K562 (cell line): Measurements from ENCODE around the gene ZDHHC1. TPM values are rescaled to one million over a fixed set of nuclear protein-coding genes. Genes with fewer than 3 reads are reported as not detected.

Experiments used
- ATAC-seq: fragments of 200-7000 bp; cut with Tn5 transposase; 3 replicates; pipeline ENCODE4 v1.9.1; 2020; ENCODE audit warnings: moderate library complexity
- BruUV-seq: library from RNA; stranded (reverse); fragments of 400-500 nt; replicated peaks from 2 replicates; lab custom pipeline; 2021; lab: Mats Ljungman, UMichigan
- CTCF ChIA-PET: fragments of 300-600 bp; formaldehyde crosslinking; extraction: SDS; loops from one replicate; lab custom pipeline; 2021; ENCODE audit warnings: low intra/inter-chr PET ratio; lab: Yijun Ruan, JAX
- POLR2A ChIA-PET: fragments of 300-600, 350-650 bp; sonication (Branson Sonifier 250); formaldehyde crosslinking; extraction: SDS; loops from one replicate; lab custom pipeline; 2021; ENCODE audit warnings: antibody characterized with exemption, inconsistent platforms; lab: Yijun Ruan, JAX
- DNase-seq, 4 experiments: peaks; one replicate each; pipeline versions ENCODE4 v3.0.0 to v3.0.0-alpha.2; 2011 to 2018; ENCODE audit warnings: low spot score in 3 of 4, mixed read lengths in 3 of 4; ENCODE audit errors: extremely low read depth in 1 of 4
- FAIRE-seq: peaks from 2 replicates; lab custom pipeline; 2011; peaks lifted over from hg19 to GRCh38; lab: Jason Lieb, UNC
- H2AFZ ChIP-seq: 2 replicates; pipeline ENCODE4 v1.6.0; 2011; ENCODE audit warnings: low read depth, low read length, control low read depth, inconsistent platforms
- H3K27ac ChIP-seq: fragments of 200-600 bp; 3 replicates; pipeline ENCODE4 v1.8.0; 2011; ENCODE audit warnings: low read depth, mild to moderate bottlenecking, control low read depth, inconsistent platforms, low read length, moderate library complexity, mixed read lengths; ENCODE audit errors: extremely low read depth
- H3K27me3 ChIP-seq, 2 experiments: fragments of 300-600 bp in 1 of 2; 2 replicates in 1 of 2; 3 replicates in 1 of 2; pipeline versions ENCODE4 v1.6.0 to v1.8.0; 2011; ENCODE audit warnings: inconsistent platforms in 2 of 2, low read length in 2 of 2, mild to moderate bottlenecking in 1 of 2, mixed read lengths in 1 of 2, moderate library complexity in 1 of 2; ENCODE audit not compliant: control insufficient read depth in 2 of 2, insufficient read depth in 2 of 2
- H3K36me3 ChIP-seq: fragments of 300-600 bp; 3 replicates; pipeline ENCODE4 v1.8.0; 2011; ENCODE audit warnings: mild to moderate bottlenecking, low read length, inconsistent platforms; ENCODE audit not compliant: control insufficient read depth, insufficient read depth
- H3K4me1 ChIP-seq, 2 experiments: fragments of 200-600 bp in 1 of 2; replicated peaks in 1 of 2; 2 replicates in 1 of 2; 3 replicates in 1 of 2; pipeline versions ENCODE4 v1.5.1 to v1.8.0; 2011; ENCODE audit warnings: inconsistent platforms in 2 of 2, low read length in 2 of 2, mild to moderate bottlenecking in 1 of 2, mixed read lengths in 1 of 2, moderate library complexity in 1 of 2; ENCODE audit not compliant: control insufficient read depth in 2 of 2, insufficient read depth in 2 of 2
- H3K4me2 ChIP-seq: 2 replicates; pipeline ENCODE4 v1.6.1; 2011; ENCODE audit warnings: low read length, control low read depth, inconsistent platforms, mixed read lengths; ENCODE audit not compliant: insufficient read depth
- H3K4me3 ChIP-seq: fragments of 200-600 bp; sonication (generic), shearing (Covaris generic); 2 replicates; pipeline ENCODE4 v1.5.1; 2016; ENCODE audit warnings: control low read depth, inconsistent platforms
- H3K79me2 ChIP-seq: fragments of 200-600 bp; 3 replicates; pipeline ENCODE4 v1.8.0; 2011; ENCODE audit warnings: low read length, inconsistent platforms; ENCODE audit not compliant: control insufficient read depth, insufficient read depth
- H3K9ac ChIP-seq, 2 experiments: 2 replicates each; pipeline versions ENCODE4 v1.6.0 to v1.6.1; 2011; ENCODE audit warnings: low read depth in 2 of 2, low read length in 2 of 2, control low read depth in 1 of 2, inconsistent platforms in 1 of 2, mild to moderate bottlenecking in 1 of 2, mixed read lengths in 1 of 2; ENCODE audit not compliant: insufficient read depth in 1 of 2
- H3K9me1 ChIP-seq: one replicate; pipeline ENCODE4 v1.6.0; 2011; ENCODE audit warnings: inconsistent platforms, mild to moderate bottlenecking, low read length, moderate library complexity; ENCODE audit not compliant: control insufficient read depth, insufficient read depth
- H3K9me3 ChIP-seq: replicated peaks from 2 replicates; pipeline ENCODE4 v1.5.1; 2011; ENCODE audit warnings: low read depth, low read length, inconsistent platforms; ENCODE audit not compliant: control insufficient read depth, insufficient read depth
- H4K20me1 ChIP-seq: replicated peaks from 2 replicates; pipeline ENCODE4 v1.6.1; 2011; ENCODE audit warnings: low read length, inconsistent platforms, mixed read lengths; ENCODE audit not compliant: control insufficient read depth, insufficient read depth
- CAMTA2 ChIP-seq: fragments of 250-450 bp; sonication (Bioruptor Pico); conservative IDR thresholded peaks from 2 replicates; pipeline ENCODE4 v1.5.1; 2022
- DNMT1 ChIP-seq: fragments of 450-650 bp; IDR thresholded peaks from 2 replicates; pipeline ENCODE4 v1.6.1; 2016; ENCODE audit warnings: antibody characterized with exemption, mild to moderate bottlenecking
- FOS ChIP-seq: IDR thresholded peaks from 3 replicates; pipeline ENCODE4 v1.6.1; 2011; ENCODE audit not compliant: insufficient read length; ENCODE audit errors: extremely low read depth
- HDAC8 ChIP-seq: fragments of 450-650 bp; IDR thresholded peaks from 2 replicates; pipeline ENCODE4 v1.6.1; 2016; ENCODE audit warnings: mild to moderate bottlenecking, missing genetic modification characterization, moderate library complexity, missing compliant biosample characterization
- HDGF ChIP-seq: fragments of 450-650 bp; IDR thresholded peaks from 2 replicates; pipeline ENCODE4 v1.6.1; 2016
- IFI16 ChIP-seq: fragments of 250-450 bp; sonication (Bioruptor Pico); IDR thresholded peaks from 2 replicates; pipeline ENCODE4 v2.1.2; 2022; ENCODE audit warnings: mild to moderate bottlenecking, inconsistent platforms
- NR0B1 ChIP-seq: fragments of 450-650 bp; IDR thresholded peaks from one replicate; pipeline ENCODE4 v1.6.1; 2018; ENCODE audit warnings: mild to moderate bottlenecking, moderate library complexity; ENCODE audit not compliant: partially characterized antibody
- PATZ1 ChIP-seq: fragments of 250-450 bp; sonication (Bioruptor Pico); IDR thresholded peaks from 2 replicates; pipeline ENCODE4 v1.5.0; 2020; ENCODE audit warnings: mild to moderate bottlenecking, borderline replicate concordance
- POLR2AphosphoS5 ChIP-seq: IDR thresholded peaks from 2 replicates; pipeline ENCODE4 v1.6.1; 2011; ENCODE audit warnings: mild to moderate bottlenecking, low read depth, low read length, moderate library complexity; ENCODE audit not compliant: control insufficient read depth, insufficient read depth
- PRDM10 ChIP-seq: fragments of 450-650 bp; IDR thresholded peaks from 2 replicates; pipeline ENCODE4 v1.6.1; 2018; ENCODE audit not compliant: partially characterized antibody
- RNF219 ChIP-seq: fragments of 250-450 bp; sonication (Bioruptor Pico); IDR thresholded peaks from 2 replicates; pipeline ENCODE4 v1.5.0; 2022; ENCODE audit warnings: mild to moderate bottlenecking
- ZNF583 ChIP-seq: fragments of 250-450 bp; sonication (Bioruptor Pico); IDR thresholded peaks from 2 replicates; pipeline ENCODE4 v1.4.0; 2020
- WGBS: fragments of 100-300 bp; shearing (Covaris generic); methylation state at CpG from one replicate; pipeline ENCODE4 v1.1.6; 2016; ENCODE audit warnings: low coverage, mixed read lengths; ENCODE audit not compliant: insufficient coverage; ENCODE audit errors: missing lambda C conversion rate; 5-methylcytosine and 5-hydroxymethylcytosine counted together
- in situ Hi-C: fragments of 300-500 bp; cut with MboI; formaldehyde crosslinking; loops from 4 replicates; pipeline ENCODE4 v1.15.0; 2018; ENCODE audit warnings: inconsistent platforms, mixed read lengths
- intact Hi-C: fragments of 100-400 bp; cut with micrococcal nuclease; formaldehyde crosslinking; loops from 2 replicates; pipeline ENCODE4 v1.14.2; 2022
- polyA plus RNA-seq, 8 experiments: library from polyadenylated mRNA; depleted of rRNA in 4 of 8; stranded (reverse) in 5 of 8; unstranded in 3 of 8; fragments of >200 nt; fragmentation: Nextera tagmentation in 2 of 8; fragmentation: Illumina TruSeq in 1 of 8; extraction: Ambion mirVana in 2 of 8; extraction: Trizol in 1 of 8; gene quantifications; 2 replicates each; pipeline versions ENCODE4 v1.2.1 to v1.2.3, GENCODE V29; 2011 to 2014; ENCODE audit warnings: inconsistent platforms in 1 of 8, missing spikeins in 1 of 8
- total RNA-seq, 7 experiments: library from RNA; depleted of rRNA in 6 of 7; stranded (reverse); fragments of >200 nt in 6 of 7; fragmentation: Illumina TruSeq in 2 of 7; extraction: Trizol in 2 of 7; gene quantifications; 2 replicates each; pipeline versions ENCODE4 v1.2.1 to v1.2.3, GENCODE V29; 2011 to 2021; ENCODE audit warnings: low replicate concordance in 1 of 7

ZDHHC1 gene
- total and polyA plus RNA-seq, 9 of the 15 experiments (the other 6 are each of a cell fraction or from before 2014, with no cell fraction given) = 0.06 to 0.77 (median 0.25) TPM; not detected in 4

- Histone ChIP-seq H3K4me3 (no peak overlapping the region), H3K27ac (no peak overlapping the region), H3K9ac (no peak overlapping the region), H3K4me2 (no peak overlapping the region), H3K79me2 (no peaks in the 10 kb centered on the region), H3K27me3 (no peaks in the 10 kb centered on the region), H3K4me1 (peaks cover 0 to 28% of the 10 kb centered on the region in 2 experiments; a peak in 2 of 5 replicates), H4K20me1 (peaks cover 18% of the 10 kb centered on the region; the same call in 1 of the 2 replicates), H3K9me1 (no peaks in the 10 kb centered on the region), H3K36me3 (peaks cover 57% of the 10 kb centered on the region; the same call in 2 of the 3 replicates), H3K9me3 (no peaks in the 10 kb centered on the region), H2AFZ (no peak overlapping the region)
- no TSS peak for BruUV-seq
- ChIA-PET CTCF (no interaction called here), POLR2A (interaction anchor here (0.5 kb wide), 1 partner anchor 26 kb away, joined by 3 read pairs; no protein-coding TSS in a partner anchor)
- WGBS = 84% methylated on average over 8 of the region's 17 CpGs
- intact Hi-C loops = no loop called here
- ATAC-seq = no peak
- FAIRE-seq = no peak
- DNase-seq = no peak
- in situ Hi-C loops = no loop called here
- TF ChIP-seq POLR2AphosphoS5 (no peak), DNMT1 (no peak), PATZ1 (CRISPR knock-in tag) (no peak), RNF219 (CRISPR knock-in tag) (no peak), CAMTA2 (CRISPR knock-in tag) (no peak), ZNF583 (CRISPR knock-in tag) (no peak), FOS (no peak), HDAC8 (tag) (no peak), NR0B1 (no peak), PRDM10 (no peak), HDGF (no peak), IFI16 (CRISPR knock-in tag) (no peak)
These were observed 25.0 kb upstream of the ZDHHC1 start for GRCh38 chr16:67441271-67441753.
